ENCODE data around the gene DHX35.
"Not testable (repeated sequence)": the region's sequence is repeated elsewhere in the genome, so short reads cannot be mapped to it uniquely, and the experiment has no call there.

The DHX35 gene

GRCh38 chr20:38979842-38980241 lies 17.7 kb downstream of the DHX35 start:
- no peak for DNase-seq (ENCODE audit: low read depth)

GRCh38 chr20:38982291-38982690 lies 20.1 kb downstream of the DHX35 start:
- no peak for DNase-seq (ENCODE audit: low read depth)

GRCh38 chr20:38985060-38985459 lies 22.9 kb downstream of the DHX35 start:
- DNase-seq (ENCODE audit: low read depth) = no peak

- no peak for DNase-seq (ENCODE audit: low read depth)
Observed at GRCh38 chr20:38985603-38986170, 23.5 kb downstream of the DHX35 start.

- DNase-seq (ENCODE audit: low read depth) = no peak
Observed at GRCh38 chr20:38986663-38987062, 24.5 kb downstream of the DHX35 start.

- DNase-seq (ENCODE audit: low read depth) = no peak
Observed at GRCh38 chr20:38987777-38988176, 25.6 kb downstream of the DHX35 start.

- DNase-seq (ENCODE audit: low read depth) = no peak
Observed at GRCh38 chr20:38990728-38991127, 28.6 kb downstream of the DHX35 start.

- DNase-seq (ENCODE audit: low read depth) = no peak
Observed at GRCh38 chr20:38991814-38992704, 29.9 kb downstream of the DHX35 start.

- DNase-seq (ENCODE audit: low read depth) = no peak
Observed at GRCh38 chr20:38995536-38996044, 33.4 kb downstream of the DHX35 start.

- not testable (repeated sequence) for DNase-seq (ENCODE audit: low read depth)
Observed at GRCh38 chr20:38996866-38997265, 34.7 kb downstream of the DHX35 start.

GRCh38 chr20:38997622-38998021 lies 35.5 kb downstream of the DHX35 start:
- peak; percentile 43 for DNase-seq (ENCODE audit: low read depth)

GRCh38 chr20:38999217-38999616 lies 37.1 kb downstream of the DHX35 start:
- DNase-seq (ENCODE audit: low read depth) = no peak

GRCh38 chr20:38999965-39000910 lies 38.1 kb downstream of the DHX35 start:
- DNase-seq (ENCODE audit: low read depth) = no peak

GRCh38 chr20:39004508-39004907 lies 42.4 kb downstream of the DHX35 start:
- no peak for DNase-seq (ENCODE audit: low read depth)

- no peak for DNase-seq (ENCODE audit: low read depth)
Observed at GRCh38 chr20:39009348-39009747, 47.2 kb downstream of the DHX35 start.

GRCh38 chr20:39010496-39010895 lies 48.4 kb downstream of the DHX35 start:
- no peak for DNase-seq (ENCODE audit: low read depth)

GRCh38 chr20:39013662-39014109 lies 51.5 kb downstream of the DHX35 start:
- no peak for DNase-seq (ENCODE audit: low read depth)

- DNase-seq (ENCODE audit: low read depth) = no peak
Observed at GRCh38 chr20:39016041-39016440, 53.9 kb downstream of the DHX35 start.

- DNase-seq (ENCODE audit: low read depth) = no peak
Observed at GRCh38 chr20:39016506-39016905, 54.4 kb downstream of the DHX35 start.

GRCh38 chr20:39019027-39019426 lies 56.9 kb downstream of the DHX35 start:
- no peak for DNase-seq (ENCODE audit: low read depth)

GRCh38 chr20:39019805-39020325 lies 57.7 kb downstream of the DHX35 start:
- no peak for DNase-seq (ENCODE audit: low read depth)

GRCh38 chr20:39021748-39022147 lies 59.6 kb downstream of the DHX35 start:
- no peak for DNase-seq (ENCODE audit: low read depth)
